ENCODE data around the gene SLC4A2. TPM values are rescaled to one million over a fixed set of nuclear protein-coding genes. Genes with fewer than 3 reads are reported as not detected.
A peak's percentile ranks its signal among the peaks of the same experiment; 100 is the strongest.

SLC4A2 gene
- total RNA-seq, 1 donor, result 61.5 TPM

GRCh38 chr7:151083071-151083823, 23.9 kb downstream of the SLC4A2 start, which contains the start of gene TMUB1:
TMUB1 (minus strand) TSS chr7:151083493; CDS start chr7:151082563, 930 bp downstream.
- DNase-seq (ENCODE audit: insufficient read length, low spot score, missing footprints), result peak; percentile 98
- Histone ChIP-seq H4K20me1 (ENCODE audit: insufficient read depth, low read length) (peaks cover 11% of the 10 kb centered on the region), H3K4me1 (ENCODE audit: insufficient read depth, low read length) (peaks cover 44% of the 10 kb centered on the region), H3K27me3 (ENCODE audit: insufficient read depth, low read length) (no peaks in the 10 kb centered on the region), H3K4me2 (ENCODE audit: insufficient read depth, low read length) (peak within 1 kb of the TSS; percentile 95), H2AFZ (ENCODE audit: low read length) (peak within 1 kb of the TSS; percentile 91), H3K4me3 (ENCODE audit: insufficient read depth, low read length) (peak within 1 kb of the TSS; percentile 95), H3K27ac (ENCODE audit: low read depth, low read length) (peak within 1 kb of the TSS; percentile 66), H3K36me3 (ENCODE audit: insufficient read depth, low read length) (peaks cover 4% of the 10 kb centered on the region), H3K9me3 (ENCODE audit: low read depth, low read length) (no peaks in the 10 kb centered on the region), H3K79me2 (ENCODE audit: insufficient read depth, low read length) (peaks cover 50% of the 10 kb centered on the region)
- no peak for TF ChIP-seq CTCF (IDR thresholded peaks at IDR 0.05; ENCODE audit: extremely low read depth, low read depth, low read length)

- no peaks in the 10 kb centered on the region for H3K9me3 ChIP-seq (ENCODE audit: low read depth, low read length)
- H3K27me3 ChIP-seq (ENCODE audit: insufficient read depth, low read length), result no peaks in the 10 kb centered on the region
- DNase-seq (ENCODE audit: insufficient read length, low spot score, missing footprints), result no peak
- peak overlapping the region; percentile 95 for H3K4me2 ChIP-seq (ENCODE audit: insufficient read depth, low read length)
- TF ChIP-seq CTCF (IDR thresholded peaks at IDR 0.05; ENCODE audit: extremely low read depth, low read depth, low read length), result no peak
- H2AFZ ChIP-seq (ENCODE audit: low read length), result peak overlapping the region; percentile 91
- H3K79me2 ChIP-seq (ENCODE audit: insufficient read depth, low read length), result peaks cover 50% of the 10 kb centered on the region
- peaks cover 4% of the 10 kb centered on the region for H3K36me3 ChIP-seq (ENCODE audit: insufficient read depth, low read length)
- H3K4me3 ChIP-seq (ENCODE audit: insufficient read depth, low read length), result peak overlapping the region; percentile 95
- H3K4me1 ChIP-seq (ENCODE audit: insufficient read depth, low read length), result peaks cover 49% of the 10 kb centered on the region
- H4K20me1 ChIP-seq (ENCODE audit: insufficient read depth, low read length), result peaks cover 13% of the 10 kb centered on the region
- no peak overlapping the region for H3K27ac ChIP-seq (ENCODE audit: low read depth, low read length)
Measured at GRCh38 chr7:151083824-151084160, 24.4 kb downstream of the SLC4A2 start.

- peak; percentile 81 for DNase-seq (ENCODE audit: insufficient read length, low spot score, missing footprints)
- peak overlapping the region; percentile 80 for H3K4me2 ChIP-seq (ENCODE audit: insufficient read depth, low read length)
- no peaks in the 10 kb centered on the region for H3K27me3 ChIP-seq (ENCODE audit: insufficient read depth, low read length)
- peak overlapping the region; percentile 75 for H3K4me3 ChIP-seq (ENCODE audit: insufficient read depth, low read length)
- peaks cover 52% of the 10 kb centered on the region for H3K4me1 ChIP-seq (ENCODE audit: insufficient read depth, low read length)
- no peak overlapping the region for H3K27ac ChIP-seq (ENCODE audit: low read depth, low read length)
- H3K36me3 ChIP-seq (ENCODE audit: insufficient read depth, low read length), result no peaks in the 10 kb centered on the region
- H3K9me3 ChIP-seq (ENCODE audit: low read depth, low read length), result no peaks in the 10 kb centered on the region
- H4K20me1 ChIP-seq (ENCODE audit: insufficient read depth, low read length), result peaks cover 16% of the 10 kb centered on the region
- H2AFZ ChIP-seq (ENCODE audit: low read length), result no peak overlapping the region
- TF ChIP-seq CTCF (IDR thresholded peaks at IDR 0.05; ENCODE audit: extremely low read depth, low read depth, low read length), result no peak
- peaks cover 50% of the 10 kb centered on the region for H3K79me2 ChIP-seq (ENCODE audit: insufficient read depth, low read length)
Measured at GRCh38 chr7:151085329-151085690, 25.9 kb downstream of the SLC4A2 start.

- no peaks in the 10 kb centered on the region for H3K9me3 ChIP-seq (ENCODE audit: low read depth, low read length)
- H3K27ac ChIP-seq (ENCODE audit: low read depth, low read length), result peak within 1 kb of the TSS; percentile 79
- H3K79me2 ChIP-seq (ENCODE audit: insufficient read depth, low read length), result peaks cover 54% of the 10 kb centered on the region
- H3K27me3 ChIP-seq (ENCODE audit: insufficient read depth, low read length), result no peaks in the 10 kb centered on the region
- peak within 1 kb of the TSS; percentile 80 for H3K4me2 ChIP-seq (ENCODE audit: insufficient read depth, low read length)
- H2AFZ ChIP-seq (ENCODE audit: low read length), result peak within 1 kb of the TSS; percentile 89
- H3K4me1 ChIP-seq (ENCODE audit: insufficient read depth, low read length), result peaks cover 50% of the 10 kb centered on the region
- peaks cover 20% of the 10 kb centered on the region for H4K20me1 ChIP-seq (ENCODE audit: insufficient read depth, low read length)
- peak; percentile 98 for DNase-seq (ENCODE audit: insufficient read length, low spot score, missing footprints)
- no peak for TF ChIP-seq CTCF (IDR thresholded peaks at IDR 0.05; ENCODE audit: extremely low read depth, low read depth, low read length)
- peak within 1 kb of the TSS; percentile 91 for H3K4me3 ChIP-seq (ENCODE audit: insufficient read depth, low read length)
- no peaks in the 10 kb centered on the region for H3K36me3 ChIP-seq (ENCODE audit: insufficient read depth, low read length)
Measured at GRCh38 chr7:151085691-151086620, 26.6 kb downstream of the SLC4A2 start, which contains the start of gene AGAP3. AGAP3 (plus strand) TSS chr7:151086475; CDS start chr7:151086742, 267 bp downstream.

All from osteoblast (primary cell).